ENCODE measurements around the gene PTTG1. TPM values are rescaled to one million over a fixed set of nuclear protein-coding genes. Genes with fewer than 3 reads are reported as not detected.

Gene PTTG1
- total RNA-seq, 6 experiments from 2014 or later, result 83.4 to 213 (median 194) TPM

DNA sequence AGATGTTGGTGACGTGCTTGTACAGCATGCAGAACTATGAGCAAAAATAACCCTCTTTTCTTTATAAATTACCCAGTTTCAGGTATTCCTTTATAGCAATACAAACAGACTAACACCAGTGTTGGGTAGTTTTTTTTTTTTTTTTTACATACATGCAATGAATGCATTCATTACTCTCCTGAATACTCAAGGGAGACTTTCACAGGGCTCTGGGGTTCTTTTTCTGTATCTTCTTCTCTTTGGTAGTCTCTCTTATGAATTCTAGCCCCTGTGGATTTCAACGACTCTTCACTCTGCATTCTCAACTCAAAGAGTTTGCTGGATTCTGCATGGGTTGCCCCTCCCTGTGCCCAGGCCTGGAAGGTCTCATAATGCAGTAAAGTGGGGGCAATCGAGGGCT, 27.8 kb downstream of the PTTG1 start:
- Mint-ChIP-seq H3K4me1 (ENCODE audit: low read depth) (no peaks in the 10 kb centered on the region; the same call in 1 of the 2 replicates), H3K27ac (no peak overlapping the region), H3K27me3 (ENCODE audit: insufficient read depth) (peaks cover 12% of the 10 kb centered on the region; the same call in 1 of the 2 replicates), H3K4me3 (no peak overlapping the region), H3K36me3 (ENCODE audit: low read depth) (no peaks in the 10 kb centered on the region; the same call in 1 of the 2 replicates), H3K9me3 (no peaks in the 10 kb centered on the region)
- TF ChIP-seq, protein P1, sequence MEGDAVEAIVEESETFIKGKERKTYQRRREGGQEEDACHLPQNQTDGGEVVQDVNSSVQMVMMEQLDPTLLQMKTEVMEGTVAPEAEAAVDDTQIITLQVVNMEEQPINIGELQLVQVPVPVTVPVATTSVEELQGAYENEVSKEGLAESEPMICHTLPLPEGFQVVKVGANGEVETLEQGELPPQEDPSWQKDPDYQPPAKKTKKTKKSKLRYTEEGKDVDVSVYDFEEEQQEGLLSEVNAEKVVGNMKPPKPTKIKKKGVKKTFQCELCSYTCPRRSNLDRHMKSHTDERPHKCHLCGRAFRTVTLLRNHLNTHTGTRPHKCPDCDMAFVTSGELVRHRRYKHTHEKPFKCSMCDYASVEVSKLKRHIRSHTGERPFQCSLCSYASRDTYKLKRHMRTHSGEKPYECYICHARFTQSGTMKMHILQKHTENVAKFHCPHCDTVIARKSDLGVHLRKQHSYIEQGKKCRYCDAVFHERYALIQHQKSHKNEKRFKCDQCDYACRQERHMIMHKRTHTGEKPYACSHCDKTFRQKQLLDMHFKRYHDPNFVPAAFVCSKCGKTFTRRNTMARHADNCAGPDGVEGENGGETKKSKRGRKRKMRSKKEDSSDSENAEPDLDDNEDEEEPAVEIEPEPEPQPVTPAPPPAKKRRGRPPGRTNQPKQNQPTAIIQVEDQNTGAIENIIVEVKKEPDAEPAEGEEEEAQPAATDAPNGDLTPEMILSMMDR (IDR thresholded peaks at IDR 0.05), result no peak
- DNase-seq, result no peak

- H3K9me3 Mint-ChIP-seq, result no peaks in the 10 kb centered on the region
- no peak for DNase-seq
- H3K4me1 Mint-ChIP-seq (ENCODE audit: low read depth), result no peaks in the 10 kb centered on the region; the same call in 1 of the 2 replicates
- no peak overlapping the region for H3K4me3 Mint-ChIP-seq
- no peaks in the 10 kb centered on the region; the same call in 1 of the 2 replicates for H3K36me3 Mint-ChIP-seq (ENCODE audit: low read depth)
- TF ChIP-seq, protein P1 (IDR thresholded peaks at IDR 0.05), result no peak
- no peak overlapping the region for H3K27ac Mint-ChIP-seq
- peaks cover 12% of the 10 kb centered on the region; the same call in 1 of the 2 replicates for H3K27me3 Mint-ChIP-seq (ENCODE audit: insufficient read depth)
These were observed 28.7 kb downstream of the PTTG1 start for GRCh38 chr5:160450164-160450932.

- Mint-ChIP-seq H3K4me1 (ENCODE audit: low read depth) (no peaks in the 10 kb centered on the region; the same call in 1 of the 2 replicates), H3K9me3 (no peaks in the 10 kb centered on the region), H3K27ac (no peak overlapping the region), H3K27me3 (ENCODE audit: insufficient read depth) (peaks cover 18% of the 10 kb centered on the region; the same call in 1 of the 2 replicates), H3K4me3 (no peak overlapping the region), H3K36me3 (ENCODE audit: low read depth) (no peaks in the 10 kb centered on the region; the same call in 1 of the 2 replicates)
- TF ChIP-seq, protein P1 (IDR thresholded peaks at IDR 0.05), result no peak
- no peak for DNase-seq
These were observed 29.6 kb downstream of the PTTG1 start for GRCh38 chr5:160451281-160451680.

- Mint-ChIP-seq H3K9me3 (no peaks in the 10 kb centered on the region), H3K27me3 (ENCODE audit: insufficient read depth) (peaks cover 21% of the 10 kb centered on the region; the same call in 1 of the 2 replicates), H3K4me1 (ENCODE audit: low read depth) (no peaks in the 10 kb centered on the region; the same call in 1 of the 2 replicates), H3K27ac (no peak overlapping the region), H3K4me3 (no peak overlapping the region), H3K36me3 (ENCODE audit: low read depth) (no peaks in the 10 kb centered on the region; the same call in 1 of the 2 replicates)
- TF ChIP-seq, protein P1 (IDR thresholded peaks at IDR 0.05), result no peak
- no peak for DNase-seq
These were observed 30.4 kb downstream of the PTTG1 start for GRCh38 chr5:160452036-160452435.

DNA sequence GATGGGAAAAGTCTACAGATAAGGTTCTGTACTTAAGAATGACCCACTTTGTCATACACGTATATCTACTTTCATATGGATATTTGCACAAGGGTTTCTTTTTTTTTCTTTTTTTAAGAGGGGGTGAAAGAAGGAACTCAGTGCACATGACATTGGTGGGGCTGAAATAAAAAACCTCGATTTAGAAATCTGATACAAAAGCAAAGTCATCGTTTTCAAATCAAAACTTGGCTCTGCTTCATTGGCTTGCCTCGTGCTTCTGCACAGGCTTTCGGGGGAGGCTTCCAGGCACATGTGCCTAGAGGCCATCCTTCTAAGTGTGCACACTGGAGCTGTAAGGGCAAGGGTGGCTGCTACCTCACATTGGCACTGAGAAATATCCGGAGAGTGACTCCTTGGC, 31.1 kb downstream of the PTTG1 start:
- Mint-ChIP-seq H3K9me3 (no peaks in the 10 kb centered on the region), H3K36me3 (ENCODE audit: low read depth) (no peaks in the 10 kb centered on the region; the same call in 1 of the 2 replicates), H3K4me1 (ENCODE audit: low read depth) (no peaks in the 10 kb centered on the region; the same call in 1 of the 2 replicates), H3K27me3 (ENCODE audit: insufficient read depth) (peaks cover 21% of the 10 kb centered on the region; the same call in 1 of the 2 replicates), H3K27ac (no peak overlapping the region), H3K4me3 (no peak overlapping the region)
- DNase-seq, result no peak
- TF ChIP-seq, protein P1 (IDR thresholded peaks at IDR 0.05), result no peak
